ENCODE measurements around the gene GPR62. TPM values are rescaled to one million over a fixed set of nuclear protein-coding genes. Genes with fewer than 3 reads are reported as not detected.

The GPR62 gene
- total and polyA plus RNA-seq, 2 donors from 2014 or later = 0.09 to 0.41 TPM

DNA sequence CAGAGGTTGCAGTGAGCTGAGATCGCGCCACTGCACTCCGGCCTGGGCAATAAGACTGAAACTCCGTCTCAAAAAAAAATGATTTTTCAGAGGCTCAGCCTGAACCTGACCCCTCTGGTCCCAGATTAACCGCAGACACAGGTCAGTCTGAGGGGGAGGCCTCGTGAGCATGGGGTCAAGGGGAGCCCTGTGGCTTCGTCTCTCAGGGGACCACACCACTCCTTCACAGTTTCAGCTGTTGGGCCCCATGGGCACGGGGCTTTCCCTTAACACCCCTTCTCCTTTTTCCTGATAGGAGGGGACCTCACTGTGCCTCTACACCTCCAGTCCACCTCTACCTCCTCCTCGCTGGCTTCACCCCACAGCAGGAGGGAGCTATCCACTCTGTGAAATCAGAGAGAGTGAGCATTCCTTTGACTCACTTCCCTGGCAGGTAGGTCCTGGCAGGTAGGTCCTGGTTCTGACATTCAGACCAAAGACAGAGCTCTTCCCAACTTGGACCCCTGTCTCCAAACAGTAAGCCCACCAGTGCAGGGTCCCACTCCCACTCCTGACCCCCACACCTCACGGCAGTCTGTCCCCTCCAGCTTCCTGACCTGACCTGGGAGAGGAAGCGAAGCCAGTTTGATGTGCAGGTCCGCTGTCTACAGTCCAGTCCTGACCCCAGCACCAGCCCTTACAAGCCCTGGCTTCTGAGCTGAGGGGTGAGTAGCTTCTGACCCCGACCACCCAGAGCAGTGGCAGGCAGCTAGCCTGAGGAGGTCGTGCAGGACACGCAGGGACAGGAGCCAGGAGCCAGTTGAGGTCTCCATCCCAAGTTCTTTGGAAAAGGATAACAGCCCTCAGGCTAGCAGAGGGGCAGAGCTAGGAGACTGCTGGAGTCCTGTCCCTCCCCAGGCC lies 22.5 kb upstream of the GPR62 start:
- no peak for FAIRE-seq
- Histone ChIP-seq H3K36me3 (ENCODE audit: control insufficient read depth in 2 of 3, insufficient read depth in 3 of 3, low read length in 3 of 3) (peaks cover 0 to 31% (median 18%) of the 10 kb centered on the region in 3 donors), H3K27ac (ENCODE audit: low read depth in 2 of 2, low read length in 2 of 2) (no peak overlapping the region), H3K27me3 (ENCODE audit: control insufficient read depth, insufficient read depth, low read length) (no peaks in the 10 kb centered on the region), H3K4me1 (ENCODE audit: control insufficient read depth in 2 of 3, insufficient read depth in 2 of 3, low read depth in 1 of 3, low read length in 3 of 3) (no peaks in the 10 kb centered on the region), H3K9ac (ENCODE audit: low read length in 3 of 3) (no peak overlapping the region), H3K9me3 (ENCODE audit: control insufficient read depth in 2 of 3, insufficient read depth in 1 of 3, low read length in 3 of 3) (no peaks in the 10 kb centered on the region), H3K4me3 (ENCODE audit: low read length in 3 of 3) (no peak overlapping the region)
- DNase-seq = no peak
- TF ChIP-seq, protein P1, sequence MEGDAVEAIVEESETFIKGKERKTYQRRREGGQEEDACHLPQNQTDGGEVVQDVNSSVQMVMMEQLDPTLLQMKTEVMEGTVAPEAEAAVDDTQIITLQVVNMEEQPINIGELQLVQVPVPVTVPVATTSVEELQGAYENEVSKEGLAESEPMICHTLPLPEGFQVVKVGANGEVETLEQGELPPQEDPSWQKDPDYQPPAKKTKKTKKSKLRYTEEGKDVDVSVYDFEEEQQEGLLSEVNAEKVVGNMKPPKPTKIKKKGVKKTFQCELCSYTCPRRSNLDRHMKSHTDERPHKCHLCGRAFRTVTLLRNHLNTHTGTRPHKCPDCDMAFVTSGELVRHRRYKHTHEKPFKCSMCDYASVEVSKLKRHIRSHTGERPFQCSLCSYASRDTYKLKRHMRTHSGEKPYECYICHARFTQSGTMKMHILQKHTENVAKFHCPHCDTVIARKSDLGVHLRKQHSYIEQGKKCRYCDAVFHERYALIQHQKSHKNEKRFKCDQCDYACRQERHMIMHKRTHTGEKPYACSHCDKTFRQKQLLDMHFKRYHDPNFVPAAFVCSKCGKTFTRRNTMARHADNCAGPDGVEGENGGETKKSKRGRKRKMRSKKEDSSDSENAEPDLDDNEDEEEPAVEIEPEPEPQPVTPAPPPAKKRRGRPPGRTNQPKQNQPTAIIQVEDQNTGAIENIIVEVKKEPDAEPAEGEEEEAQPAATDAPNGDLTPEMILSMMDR (IDR thresholded peaks at IDR 0.05; ENCODE audit: borderline replicate concordance, extremely low read depth, insufficient read depth) = no peak
- intact Hi-C loops (cut with DNase I) = no loop called here

DNA sequence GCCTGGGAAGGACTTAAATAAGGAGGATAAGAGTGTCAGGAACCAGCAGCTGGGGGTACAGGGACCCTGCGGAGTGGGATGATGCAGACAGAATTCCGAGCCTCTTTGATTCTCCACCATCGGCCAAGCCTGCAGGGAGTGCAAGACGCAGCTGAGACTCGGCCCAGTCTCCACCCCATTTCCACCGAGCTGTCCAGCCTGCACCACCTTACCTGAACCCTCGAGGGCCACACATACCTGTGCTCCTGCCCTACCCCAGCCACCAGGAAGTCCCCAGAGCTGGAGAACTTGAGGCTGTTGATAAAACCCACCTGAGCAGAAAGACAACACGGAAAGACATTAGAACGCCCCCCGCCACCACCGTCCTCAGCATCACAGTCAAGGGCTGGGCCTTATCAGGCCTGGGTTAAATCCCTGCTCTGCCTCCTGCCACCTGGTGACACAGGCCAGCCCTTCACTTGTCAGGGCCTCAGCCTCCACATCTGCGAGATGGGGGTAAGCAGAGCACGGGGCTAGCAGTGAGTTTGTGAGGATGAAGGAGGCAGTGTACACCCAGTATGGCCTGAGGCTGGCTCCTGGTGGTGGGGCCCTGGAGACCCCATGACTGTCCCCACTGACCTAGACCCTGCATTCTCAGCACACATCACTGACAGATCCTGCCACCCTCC lies 21.6 kb upstream of the GPR62 start:
- Histone ChIP-seq H3K4me3 (ENCODE audit: low read length in 3 of 3) (no peak overlapping the region), H3K4me1 (ENCODE audit: control insufficient read depth in 2 of 3, insufficient read depth in 2 of 3, low read depth in 1 of 3, low read length in 3 of 3) (no peaks in the 10 kb centered on the region), H3K27me3 (ENCODE audit: control insufficient read depth, insufficient read depth, low read length) (no peaks in the 10 kb centered on the region), H3K27ac (ENCODE audit: low read depth in 2 of 2, low read length in 2 of 2) (no peak overlapping the region), H3K9me3 (ENCODE audit: control insufficient read depth in 2 of 3, insufficient read depth in 1 of 3, low read length in 3 of 3) (no peaks in the 10 kb centered on the region), H3K9ac (ENCODE audit: low read length in 3 of 3) (no peak overlapping the region), H3K36me3 (ENCODE audit: control insufficient read depth in 2 of 3, insufficient read depth in 3 of 3, low read length in 3 of 3) (peaks cover 0 to 31% (median 18%) of the 10 kb centered on the region in 3 donors)
- TF ChIP-seq, protein P1 (IDR thresholded peaks at IDR 0.05; ENCODE audit: borderline replicate concordance, extremely low read depth, insufficient read depth) = no peak
- intact Hi-C loops (cut with DNase I) = no loop called here
- FAIRE-seq = no peak
- DNase-seq = no peak

DNA sequence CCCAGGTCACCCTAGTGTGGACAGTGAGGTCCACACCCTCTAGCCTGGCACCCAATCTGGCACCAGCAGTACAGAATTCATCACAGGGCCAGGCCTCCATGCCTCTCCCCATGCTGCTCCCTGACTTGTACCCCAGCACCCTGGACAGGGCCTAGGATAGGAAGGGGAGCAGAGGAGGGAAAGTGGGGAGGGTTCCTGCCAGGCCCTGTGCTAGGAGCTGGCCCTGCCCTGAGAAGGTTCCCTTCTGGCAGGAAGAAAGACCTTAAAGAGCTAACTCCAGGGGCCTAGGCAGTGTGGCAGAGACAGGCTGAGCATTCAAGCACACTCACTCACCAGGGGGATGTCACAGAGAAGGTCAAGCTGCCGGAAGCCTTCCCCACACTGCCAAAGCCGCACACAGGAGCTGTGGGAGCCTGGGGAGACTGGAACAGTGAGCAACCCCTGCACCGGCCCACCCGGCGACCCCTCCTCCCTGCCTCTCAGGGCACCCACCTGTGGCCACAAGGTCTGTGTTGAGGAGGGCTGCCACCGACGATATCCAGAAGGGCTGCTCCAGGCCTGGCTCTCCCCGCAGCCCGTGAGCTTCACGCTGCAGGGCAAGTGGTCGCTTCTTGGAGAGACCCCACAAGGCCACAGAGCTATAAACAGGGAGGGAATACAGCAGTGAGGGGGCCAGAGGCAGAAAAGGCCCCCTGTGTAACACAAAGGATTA lies 20.9 kb upstream of the GPR62 start:
- FAIRE-seq = no peak
- TF ChIP-seq, protein P1 (IDR thresholded peaks at IDR 0.05; ENCODE audit: borderline replicate concordance, extremely low read depth, insufficient read depth) = no peak
- no peak overlapping the region for H3K4me3 ChIP-seq (ENCODE audit: low read length in 3 of 3)
- no peaks in the 10 kb centered on the region for H3K9me3 ChIP-seq (ENCODE audit: control insufficient read depth in 2 of 3, insufficient read depth in 1 of 3, low read length in 3 of 3)
- H3K9ac ChIP-seq (ENCODE audit: low read length in 3 of 3) = no peak overlapping the region
- H3K27me3 ChIP-seq (ENCODE audit: control insufficient read depth, insufficient read depth, low read length) = no peaks in the 10 kb centered on the region
- H3K4me1 ChIP-seq (ENCODE audit: control insufficient read depth in 2 of 3, insufficient read depth in 2 of 3, low read depth in 1 of 3, low read length in 3 of 3) = no peaks in the 10 kb centered on the region
- intact Hi-C loops (cut with DNase I) = no loop called here
- H3K27ac ChIP-seq (ENCODE audit: low read depth in 2 of 2, low read length in 2 of 2) = no peak overlapping the region
- DNase-seq = no peak
- H3K36me3 ChIP-seq (ENCODE audit: control insufficient read depth in 2 of 3, insufficient read depth in 3 of 3, low read length in 3 of 3) = peaks cover 0 to 31% (median 20%) of the 10 kb centered on the region in 3 donors
